Mesothelial cell of epicardium (in vitro differentiated cells): ENCODE results near the gene GLIPR2. TPM values are rescaled to one million over a fixed set of nuclear protein-coding genes. Genes with fewer than 3 reads are reported as not detected.
A peak's percentile ranks its signal among the peaks of the same experiment; 100 is the strongest.
"Not testable (repeated sequence)": the region's sequence is repeated elsewhere in the genome, so short reads cannot be mapped to it uniquely, and the experiment has no call there.

Source experiments
- DNase-seq, 2 experiments: peaks; one replicate each; pipeline ENCODE4 v3.0.0; 2021; ENCODE audit warnings: low spot score in 2 of 2; ENCODE audit not compliant: unreplicated experiment in 2 of 2
- H3K27ac Mint-ChIP-seq: 2 replicates; pipeline ENCODE4 v1.8.0; 2021; ENCODE audit warnings: mixed read lengths
- H3K27me3 Mint-ChIP-seq: 2 replicates; pipeline ENCODE4 v1.8.0; 2021; ENCODE audit warnings: low read depth, mixed read lengths
- H3K36me3 Mint-ChIP-seq: 2 replicates; pipeline ENCODE4 v1.8.0; 2021; ENCODE audit warnings: mixed read lengths
- H3K4me1 Mint-ChIP-seq: 2 replicates; pipeline ENCODE4 v1.8.0; 2021; ENCODE audit warnings: mixed read lengths
- H3K4me3 Mint-ChIP-seq: 2 replicates; pipeline ENCODE4 v1.8.0; 2021; ENCODE audit warnings: mild to moderate bottlenecking, moderate library complexity, mixed read lengths
- H3K9me3 Mint-ChIP-seq: 2 replicates; pipeline ENCODE4 v1.8.0; 2021; ENCODE audit warnings: mixed read lengths
- CTCF ChIP-seq: fragments of 200-600 bp; sonication (generic); IDR thresholded peaks from one replicate; pipeline ENCODE4 v1.5.0; 2021; ENCODE audit warnings: antibody characterized with exemption; ENCODE audit not compliant: unreplicated experiment
- total RNA-seq: library from RNA; stranded (reverse); gene quantifications from 3 replicates; pipeline ENCODE4 v1.2.1, GENCODE V29; 2021

Gene GLIPR2
- total RNA-seq, 1 donor from 2014 or later: 33.3 TPM

DNA sequence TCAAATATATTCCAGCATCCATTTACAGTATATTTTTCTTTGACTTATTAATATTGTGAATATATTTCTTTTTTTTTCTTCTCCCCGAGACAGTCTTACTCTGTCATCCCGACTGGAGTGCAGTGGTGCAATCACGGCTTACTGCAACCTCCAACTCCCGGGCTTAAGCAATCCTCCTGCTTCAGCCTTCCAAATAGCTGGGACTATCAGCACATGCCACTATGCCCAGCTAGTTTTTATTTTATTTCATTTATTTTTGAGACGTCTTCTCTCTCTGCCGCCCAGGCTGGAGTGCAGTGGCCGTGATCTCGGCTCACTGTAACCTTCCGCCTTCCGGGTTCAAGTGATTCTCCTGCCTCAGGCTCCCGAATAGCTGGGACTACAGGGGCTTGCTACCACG is 7.4 kb upstream of the GLIPR2 start:
- Mint-ChIP-seq H3K9me3 (no peaks in the 10 kb centered on the region), H3K27ac (no peak overlapping the region), H3K36me3 (no peaks in the 10 kb centered on the region)

DNA sequence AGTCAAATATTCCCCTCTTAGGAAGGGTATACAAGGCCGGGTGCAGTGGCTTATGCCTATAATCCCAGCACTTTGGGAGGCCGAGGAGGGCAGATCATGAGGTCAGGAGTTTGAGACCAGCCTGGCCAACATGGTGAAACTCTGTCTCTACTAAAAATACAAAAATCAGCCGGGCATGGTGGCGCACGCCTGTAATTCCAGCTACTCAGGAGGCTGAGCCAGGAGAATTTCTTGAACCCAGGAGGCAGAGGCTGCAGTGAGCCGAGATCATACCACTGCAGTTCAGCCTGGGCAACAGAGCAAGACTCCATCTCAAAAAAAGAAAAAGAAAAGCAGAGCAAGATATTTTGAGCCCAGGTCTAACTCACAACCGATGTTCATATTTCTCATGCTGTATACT is 4.9 kb upstream of the GLIPR2 start:
- not testable (repeated sequence) for H3K4me1 Mint-ChIP-seq, H3K9me3 Mint-ChIP-seq, DNase-seq, H3K36me3 Mint-ChIP-seq, H3K27ac Mint-ChIP-seq, H3K4me3 Mint-ChIP-seq
- H3K27me3 Mint-ChIP-seq: peaks cover 13% of the 10 kb centered on the region

More for the DNA sequence above, 7.4 kb upstream of the GLIPR2 start:
- Mint-ChIP-seq H3K4me1 (peaks cover 4% of the 10 kb centered on the region), H3K27me3 (no peaks in the 10 kb centered on the region), H3K4me3 (no peak overlapping the region)
- no peak for TF ChIP-seq CTCF
- no peak for DNase-seq

- H3K4me3 Mint-ChIP-seq: no peak overlapping the region
- H3K9me3 Mint-ChIP-seq: no peaks in the 10 kb centered on the region
- TF ChIP-seq CTCF: no peak
- DNase-seq: no peak
- no peak overlapping the region for H3K27ac Mint-ChIP-seq
- no peaks in the 10 kb centered on the region for H3K36me3 Mint-ChIP-seq
- peaks cover 16% of the 10 kb centered on the region for H3K27me3 Mint-ChIP-seq
- peaks cover 6% of the 10 kb centered on the region for H3K4me1 Mint-ChIP-seq
Observed at GRCh38 chr9:36132086-36132485, 4.4 kb upstream of the GLIPR2 start.

DNA sequence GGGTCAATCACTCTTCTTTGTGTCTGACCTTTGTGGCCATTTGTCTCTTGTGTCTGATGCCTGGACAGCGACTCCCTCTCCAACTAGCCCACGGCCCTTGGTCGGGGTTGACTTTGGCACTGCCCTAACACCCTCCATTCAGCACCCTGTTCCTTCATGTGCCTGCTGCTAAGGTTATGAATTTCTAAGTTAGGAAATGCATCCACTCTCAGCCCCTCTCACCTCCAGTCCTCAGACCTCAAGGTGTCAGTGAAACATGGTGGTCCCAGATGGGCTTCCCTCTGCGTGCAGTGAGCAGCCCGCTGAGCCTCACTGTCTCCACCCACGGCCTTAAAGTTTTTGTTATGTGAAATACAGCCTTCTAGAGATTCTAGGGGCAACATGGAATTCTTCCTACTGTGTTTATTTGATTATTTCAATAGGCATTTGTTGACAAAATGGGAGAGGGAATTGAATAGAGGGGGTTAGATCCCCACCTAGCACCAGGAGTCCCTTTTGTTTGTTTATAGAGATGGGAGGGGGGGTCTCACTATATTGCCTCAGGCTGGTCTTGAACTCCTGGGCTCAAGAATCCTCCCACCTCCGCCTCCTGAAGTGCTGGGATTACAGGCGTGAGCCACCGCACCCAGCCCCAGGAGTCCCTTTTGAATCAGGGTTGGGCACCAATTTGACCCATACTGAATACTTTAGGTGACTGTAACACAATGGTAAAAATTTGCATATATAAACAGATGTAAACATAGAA is 1.6 kb upstream of the GLIPR2 start:
- peaks cover 33% of the 10 kb centered on the region for H3K27me3 Mint-ChIP-seq

GRCh38 chr9:36135741-36136271 is 727 bp upstream of the GLIPR2 start:
- H3K4me3 Mint-ChIP-seq: peak overlapping the region; percentile 67
- H3K4me1 Mint-ChIP-seq: peaks cover 23% of the 10 kb centered on the region
- no peak for TF ChIP-seq CTCF
- H3K36me3 Mint-ChIP-seq: no peaks in the 10 kb centered on the region
- peak overlapping the region; percentile 23 for H3K27ac Mint-ChIP-seq
- peaks cover 33% of the 10 kb centered on the region for H3K27me3 Mint-ChIP-seq
- DNase-seq: no peak
- no peaks in the 10 kb centered on the region for H3K9me3 Mint-ChIP-seq

More for the DNA sequence above, 1.6 kb upstream of the GLIPR2 start:
- H3K4me3 Mint-ChIP-seq: no peak overlapping the region
- H3K9me3 Mint-ChIP-seq: no peaks in the 10 kb centered on the region
- DNase-seq: no peak
- TF ChIP-seq CTCF: no peak
- H3K27ac Mint-ChIP-seq: no peak overlapping the region
- no peaks in the 10 kb centered on the region for H3K36me3 Mint-ChIP-seq
- peaks cover 17% of the 10 kb centered on the region for H3K4me1 Mint-ChIP-seq

GRCh38 chr9:36136894-36137391 is 410 bp downstream of the GLIPR2 start:
- peaks cover 28% of the 10 kb centered on the region for H3K4me1 Mint-ChIP-seq
- no peak for TF ChIP-seq CTCF
- DNase-seq: peak in 1 of 2 experiments; percentile 46
- H3K36me3 Mint-ChIP-seq: no peaks in the 10 kb centered on the region
- H3K9me3 Mint-ChIP-seq: no peaks in the 10 kb centered on the region
- H3K27me3 Mint-ChIP-seq: peaks cover 33% of the 10 kb centered on the region
- H3K27ac Mint-ChIP-seq: peak overlapping the region; percentile 11
- peak overlapping the region; percentile 84 for H3K4me3 Mint-ChIP-seq
